ENCODE data around the gene MUC2. TPM values are rescaled to one million over a fixed set of nuclear protein-coding genes. Genes with fewer than 3 reads are reported as not detected.

Gene MUC2
- total and polyA plus RNA-seq, 2 experiments from 2014 or later, result not detected

DNA sequence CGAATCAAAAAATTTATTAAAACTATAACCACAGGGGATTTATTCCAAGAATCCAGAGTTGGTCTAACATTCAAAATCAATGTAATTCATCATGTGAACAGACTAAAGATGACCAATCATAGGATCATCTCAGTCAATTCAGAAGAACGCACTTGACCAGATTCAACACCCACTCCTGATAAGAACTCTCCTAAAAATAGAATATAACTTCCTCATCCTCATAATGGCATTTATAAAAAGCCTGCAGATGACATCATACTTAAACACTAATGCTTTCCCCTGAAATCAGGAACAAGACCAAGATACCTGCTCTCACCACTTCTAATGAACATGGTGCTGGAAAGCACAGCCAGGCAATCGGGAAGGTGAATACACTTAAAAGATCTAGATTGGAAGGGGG is 10.5 kb upstream of the MUC2 start:
- Mint-ChIP-seq H3K4me1 (peaks cover 4% of the 10 kb centered on the region; the same call in 1 of the 3 replicates), H3K4me3 (no peak overlapping the region), H3K27me3 (ENCODE audit: insufficient read depth, low read depth, poor library complexity) (peaks cover 2% of the 10 kb centered on the region), H3K36me3 (ENCODE audit: low read depth) (no peaks in the 10 kb centered on the region; the same call in 2 of the 3 replicates), H3K9me3 (peaks cover 12% of the 10 kb centered on the region), H3K27ac (no peak overlapping the region)
- ATAC-seq (no peak), DNase-seq (ENCODE audit: low spot score) (no peak)
- H3K9me2 ChIP-seq (ENCODE audit: insufficient read depth), result no peaks in the 10 kb centered on the region
- no peaks in the 10 kb centered on the region for H3K36me3 ChIP-seq (ENCODE audit: insufficient read depth)
- no peak overlapping the region for H3K4me3 ChIP-seq
- no peak overlapping the region for H3K4me2 ChIP-seq
- TF ChIP-seq NANOG (IDR thresholded peaks at IDR 0.05; ENCODE audit: borderline replicate concordance) (no peak), ZNF331 (CRISPR knock-in tag; IDR thresholded peaks at IDR 0.05; ENCODE audit: low read depth) (no peak), JUNB (IDR thresholded peaks at IDR 0.05; ENCODE audit: unreplicated experiment) (no peak), EZH2phosphoT487 (IDR thresholded peaks at IDR 0.05; ENCODE audit: unreplicated experiment) (no peak), POLR2AphosphoS5 (IDR thresholded peaks at IDR 0.05; ENCODE audit: low read depth) (no peak), EZH2 (IDR thresholded peaks at IDR 0.05; ENCODE audit: low read depth, unreplicated experiment) (no peak), CREB1 (CRISPR knock-in tag; IDR thresholded peaks at IDR 0.05; ENCODE audit: low read depth) (no peak), STAT1 (IDR thresholded peaks at IDR 0.05; ENCODE audit: unreplicated experiment) (no peak), ZNF114 (CRISPR knock-in tag; IDR thresholded peaks at IDR 0.05) (no peak)
- TF ChIP-seq, protein P1, sequence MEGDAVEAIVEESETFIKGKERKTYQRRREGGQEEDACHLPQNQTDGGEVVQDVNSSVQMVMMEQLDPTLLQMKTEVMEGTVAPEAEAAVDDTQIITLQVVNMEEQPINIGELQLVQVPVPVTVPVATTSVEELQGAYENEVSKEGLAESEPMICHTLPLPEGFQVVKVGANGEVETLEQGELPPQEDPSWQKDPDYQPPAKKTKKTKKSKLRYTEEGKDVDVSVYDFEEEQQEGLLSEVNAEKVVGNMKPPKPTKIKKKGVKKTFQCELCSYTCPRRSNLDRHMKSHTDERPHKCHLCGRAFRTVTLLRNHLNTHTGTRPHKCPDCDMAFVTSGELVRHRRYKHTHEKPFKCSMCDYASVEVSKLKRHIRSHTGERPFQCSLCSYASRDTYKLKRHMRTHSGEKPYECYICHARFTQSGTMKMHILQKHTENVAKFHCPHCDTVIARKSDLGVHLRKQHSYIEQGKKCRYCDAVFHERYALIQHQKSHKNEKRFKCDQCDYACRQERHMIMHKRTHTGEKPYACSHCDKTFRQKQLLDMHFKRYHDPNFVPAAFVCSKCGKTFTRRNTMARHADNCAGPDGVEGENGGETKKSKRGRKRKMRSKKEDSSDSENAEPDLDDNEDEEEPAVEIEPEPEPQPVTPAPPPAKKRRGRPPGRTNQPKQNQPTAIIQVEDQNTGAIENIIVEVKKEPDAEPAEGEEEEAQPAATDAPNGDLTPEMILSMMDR (conservative IDR thresholded peaks at IDR 0.05; ENCODE audit: low read depth in 2 of 2), result no peak
- TF ChIP-seq, protein P2, sequence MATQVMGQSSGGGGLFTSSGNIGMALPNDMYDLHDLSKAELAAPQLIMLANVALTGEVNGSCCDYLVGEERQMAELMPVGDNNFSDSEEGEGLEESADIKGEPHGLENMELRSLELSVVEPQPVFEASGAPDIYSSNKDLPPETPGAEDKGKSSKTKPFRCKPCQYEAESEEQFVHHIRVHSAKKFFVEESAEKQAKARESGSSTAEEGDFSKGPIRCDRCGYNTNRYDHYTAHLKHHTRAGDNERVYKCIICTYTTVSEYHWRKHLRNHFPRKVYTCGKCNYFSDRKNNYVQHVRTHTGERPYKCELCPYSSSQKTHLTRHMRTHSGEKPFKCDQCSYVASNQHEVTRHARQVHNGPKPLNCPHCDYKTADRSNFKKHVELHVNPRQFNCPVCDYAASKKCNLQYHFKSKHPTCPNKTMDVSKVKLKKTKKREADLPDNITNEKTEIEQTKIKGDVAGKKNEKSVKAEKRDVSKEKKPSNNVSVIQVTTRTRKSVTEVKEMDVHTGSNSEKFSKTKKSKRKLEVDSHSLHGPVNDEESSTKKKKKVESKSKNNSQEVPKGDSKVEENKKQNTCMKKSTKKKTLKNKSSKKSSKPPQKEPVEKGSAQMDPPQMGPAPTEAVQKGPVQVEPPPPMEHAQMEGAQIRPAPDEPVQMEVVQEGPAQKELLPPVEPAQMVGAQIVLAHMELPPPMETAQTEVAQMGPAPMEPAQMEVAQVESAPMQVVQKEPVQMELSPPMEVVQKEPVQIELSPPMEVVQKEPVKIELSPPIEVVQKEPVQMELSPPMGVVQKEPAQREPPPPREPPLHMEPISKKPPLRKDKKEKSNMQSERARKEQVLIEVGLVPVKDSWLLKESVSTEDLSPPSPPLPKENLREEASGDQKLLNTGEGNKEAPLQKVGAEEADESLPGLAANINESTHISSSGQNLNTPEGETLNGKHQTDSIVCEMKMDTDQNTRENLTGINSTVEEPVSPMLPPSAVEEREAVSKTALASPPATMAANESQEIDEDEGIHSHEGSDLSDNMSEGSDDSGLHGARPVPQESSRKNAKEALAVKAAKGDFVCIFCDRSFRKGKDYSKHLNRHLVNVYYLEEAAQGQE (IDR thresholded peaks at IDR 0.05; ENCODE audit: unreplicated experiment), result no peak
- TF ChIP-seq, protein P3, sequence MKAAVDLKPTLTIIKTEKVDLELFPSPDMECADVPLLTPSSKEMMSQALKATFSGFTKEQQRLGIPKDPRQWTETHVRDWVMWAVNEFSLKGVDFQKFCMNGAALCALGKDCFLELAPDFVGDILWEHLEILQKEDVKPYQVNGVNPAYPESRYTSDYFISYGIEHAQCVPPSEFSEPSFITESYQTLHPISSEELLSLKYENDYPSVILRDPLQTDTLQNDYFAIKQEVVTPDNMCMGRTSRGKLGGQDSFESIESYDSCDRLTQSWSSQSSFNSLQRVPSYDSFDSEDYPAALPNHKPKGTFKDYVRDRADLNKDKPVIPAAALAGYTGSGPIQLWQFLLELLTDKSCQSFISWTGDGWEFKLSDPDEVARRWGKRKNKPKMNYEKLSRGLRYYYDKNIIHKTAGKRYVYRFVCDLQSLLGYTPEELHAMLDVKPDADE (IDR thresholded peaks at IDR 0.05), result no peak
- TF ChIP-seq, protein P4, sequence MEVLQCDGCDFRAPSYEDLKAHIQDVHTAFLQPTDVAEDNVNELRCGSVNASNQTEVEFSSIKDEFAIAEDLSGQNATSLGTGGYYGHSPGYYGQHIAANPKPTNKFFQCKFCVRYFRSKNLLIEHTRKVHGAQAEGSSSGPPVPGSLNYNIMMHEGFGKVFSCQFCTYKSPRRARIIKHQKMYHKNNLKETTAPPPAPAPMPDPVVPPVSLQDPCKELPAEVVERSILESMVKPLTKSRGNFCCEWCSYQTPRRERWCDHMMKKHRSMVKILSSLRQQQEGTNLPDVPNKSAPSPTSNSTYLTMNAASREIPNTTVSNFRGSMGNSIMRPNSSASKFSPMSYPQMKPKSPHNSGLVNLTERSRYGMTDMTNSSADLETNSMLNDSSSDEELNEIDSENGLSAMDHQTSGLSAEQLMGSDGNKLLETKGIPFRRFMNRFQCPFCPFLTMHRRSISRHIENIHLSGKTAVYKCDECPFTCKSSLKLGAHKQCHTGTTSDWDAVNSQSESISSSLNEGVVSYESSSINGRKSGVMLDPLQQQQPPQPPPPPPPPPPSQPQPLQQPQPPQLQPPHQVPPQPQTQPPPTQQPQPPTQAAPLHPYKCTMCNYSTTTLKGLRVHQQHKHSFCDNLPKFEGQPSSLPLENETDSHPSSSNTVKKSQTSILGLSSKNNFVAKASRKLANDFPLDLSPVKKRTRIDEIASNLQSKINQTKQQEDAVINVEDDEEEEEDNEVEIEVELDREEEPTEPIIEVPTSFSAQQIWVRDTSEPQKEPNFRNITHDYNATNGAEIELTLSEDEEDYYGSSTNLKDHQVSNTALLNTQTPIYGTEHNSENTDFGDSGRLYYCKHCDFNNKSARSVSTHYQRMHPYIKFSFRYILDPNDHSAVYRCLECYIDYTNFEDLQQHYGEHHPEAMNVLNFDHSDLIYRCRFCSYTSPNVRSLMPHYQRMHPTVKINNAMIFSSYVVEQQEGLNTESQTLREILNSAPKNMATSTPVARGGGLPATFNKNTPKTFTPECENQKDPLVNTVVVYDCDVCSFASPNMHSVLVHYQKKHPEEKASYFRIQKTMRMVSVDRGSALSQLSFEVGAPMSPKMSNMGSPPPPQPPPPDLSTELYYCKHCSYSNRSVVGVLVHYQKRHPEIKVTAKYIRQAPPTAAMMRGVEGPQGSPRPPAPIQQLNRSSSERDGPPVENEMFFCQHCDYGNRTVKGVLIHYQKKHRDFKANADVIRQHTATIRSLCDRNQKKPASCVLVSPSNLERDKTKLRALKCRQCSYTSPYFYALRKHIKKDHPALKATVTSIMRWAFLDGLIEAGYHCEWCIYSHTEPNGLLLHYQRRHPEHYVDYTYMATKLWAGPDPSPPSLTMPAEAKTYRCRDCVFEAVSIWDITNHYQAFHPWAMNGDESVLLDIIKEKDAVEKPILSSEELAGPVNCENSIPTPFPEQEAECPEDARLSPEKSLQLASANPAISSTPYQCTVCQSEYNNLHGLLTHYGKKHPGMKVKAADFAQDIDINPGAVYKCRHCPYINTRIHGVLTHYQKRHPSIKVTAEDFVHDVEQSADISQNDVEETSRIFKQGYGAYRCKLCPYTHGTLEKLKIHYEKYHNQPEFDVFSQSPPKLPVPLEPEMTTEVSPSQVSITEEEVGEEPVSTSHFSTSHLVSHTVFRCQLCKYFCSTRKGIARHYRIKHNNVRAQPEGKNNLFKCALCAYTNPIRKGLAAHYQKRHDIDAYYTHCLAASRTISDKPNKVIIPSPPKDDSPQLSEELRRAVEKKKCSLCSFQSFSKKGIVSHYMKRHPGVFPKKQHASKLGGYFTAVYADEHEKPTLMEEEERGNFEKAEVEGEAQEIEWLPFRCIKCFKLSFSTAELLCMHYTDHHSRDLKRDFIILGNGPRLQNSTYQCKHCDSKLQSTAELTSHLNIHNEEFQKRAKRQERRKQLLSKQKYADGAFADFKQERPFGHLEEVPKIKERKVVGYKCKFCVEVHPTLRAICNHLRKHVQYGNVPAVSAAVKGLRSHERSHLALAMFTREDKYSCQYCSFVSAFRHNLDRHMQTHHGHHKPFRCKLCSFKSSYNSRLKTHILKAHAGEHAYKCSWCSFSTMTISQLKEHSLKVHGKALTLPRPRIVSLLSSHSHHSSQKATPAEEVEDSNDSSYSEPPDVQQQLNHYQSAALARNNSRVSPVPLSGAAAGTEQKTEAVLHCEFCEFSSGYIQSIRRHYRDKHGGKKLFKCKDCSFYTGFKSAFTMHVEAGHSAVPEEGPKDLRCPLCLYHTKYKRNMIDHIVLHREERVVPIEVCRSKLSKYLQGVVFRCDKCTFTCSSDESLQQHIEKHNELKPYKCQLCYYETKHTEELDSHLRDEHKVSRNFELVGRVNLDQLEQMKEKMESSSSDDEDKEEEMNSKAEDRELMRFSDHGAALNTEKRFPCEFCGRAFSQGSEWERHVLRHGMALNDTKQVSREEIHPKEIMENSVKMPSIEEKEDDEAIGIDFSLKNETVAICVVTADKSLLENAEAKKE (CRISPR knock-in tag; IDR thresholded peaks at IDR 0.05), result no peak
- no peak overlapping the region for H3K27ac ChIP-seq (ENCODE audit: low read depth)
- H3K4me1 ChIP-seq (ENCODE audit: insufficient read depth), result no peaks in the 10 kb centered on the region
- no peaks in the 10 kb centered on the region for H4K20me1 ChIP-seq (replicated peaks; ENCODE audit: insufficient read depth)
- H2AFZ ChIP-seq, result no peak overlapping the region
- H3K79me2 ChIP-seq (replicated peaks; ENCODE audit: insufficient read depth), result no peaks in the 10 kb centered on the region
- H3F3A ChIP-seq (replicated peaks; ENCODE audit: low read depth), result no peaks in the 10 kb centered on the region
- no peaks in the 10 kb centered on the region for H3K27me3 ChIP-seq (ENCODE audit: insufficient read depth)
